ENCODE measurements around the gene GLIS1. TPM values are rescaled to one million over a fixed set of nuclear protein-coding genes. Genes with fewer than 3 reads are reported as not detected.

GLIS1 gene
- total and polyA plus RNA-seq, 2 experiments from 2014 or later: 0.13 to 1.3 TPM

- no peak overlapping the region for H2AFZ ChIP-seq
- no peaks in the 10 kb centered on the region for H4K20me1 ChIP-seq (ENCODE audit: insufficient read depth, poor library complexity, severe bottlenecking)
- no peaks in the 10 kb centered on the region for H3K79me2 ChIP-seq
- no peak overlapping the region for H3K4me3 ChIP-seq
- H3K9me3 ChIP-seq (ENCODE audit: low read depth): no peaks in the 10 kb centered on the region
- no peaks in the 10 kb centered on the region for H3K9me2 ChIP-seq (replicated peaks; ENCODE audit: insufficient read depth)
- no peak for TF ChIP-seq CTCF (IDR thresholded peaks at IDR 0.05; ENCODE audit: poor library complexity)
- TF ChIP-seq EZH2phosphoT487 (IDR thresholded peaks at IDR 0.05; ENCODE audit: low read depth, severe bottlenecking, unreplicated experiment): no peak
- no peak for TF ChIP-seq EZH2 (IDR thresholded peaks at IDR 0.05; ENCODE audit: borderline replicate concordance)
- no peaks in the 10 kb centered on the region for H3K36me3 ChIP-seq (replicated peaks; ENCODE audit: insufficient read depth, low read depth)
- DNase-seq (ENCODE audit: low spot score): no peak
- peaks cover 21% of the 10 kb centered on the region for H3K4me1 ChIP-seq (ENCODE audit: insufficient read depth)
- peak overlapping the region; percentile 52 for H3K27ac ChIP-seq
- H3K4me2 ChIP-seq: no peak overlapping the region
- H3K27me3 ChIP-seq: no peaks in the 10 kb centered on the region
- WGBS (ENCODE audit: low lambda C conversion rate, missing lambda C conversion rate): 58% methylated on average over 19 of the region's 19 CpGs
These were observed 226.8 kb downstream of the GLIS1 start for GRCh38 chr1:53511933-53512806.

GRCh38 chr1:53511323-53511932 is 227.5 kb downstream of the GLIS1 start:
- Histone ChIP-seq H3K27me3 (no peaks in the 10 kb centered on the region), H3K9me3 (ENCODE audit: low read depth) (no peaks in the 10 kb centered on the region), H3K79me2 (no peaks in the 10 kb centered on the region), H3K4me2 (no peak overlapping the region), H3K9me2 (replicated peaks; ENCODE audit: insufficient read depth) (no peaks in the 10 kb centered on the region), H2AFZ (no peak overlapping the region), H4K20me1 (ENCODE audit: insufficient read depth, poor library complexity, severe bottlenecking) (no peaks in the 10 kb centered on the region), H3K27ac (no peak overlapping the region), H3K4me1 (ENCODE audit: insufficient read depth) (peaks cover 21% of the 10 kb centered on the region), H3K4me3 (no peak overlapping the region), H3K36me3 (replicated peaks; ENCODE audit: insufficient read depth, low read depth) (no peaks in the 10 kb centered on the region)
- TF ChIP-seq CTCF (IDR thresholded peaks at IDR 0.05; ENCODE audit: poor library complexity) (no peak), EZH2 (IDR thresholded peaks at IDR 0.05; ENCODE audit: borderline replicate concordance) (no peak), EZH2phosphoT487 (IDR thresholded peaks at IDR 0.05; ENCODE audit: low read depth, severe bottlenecking, unreplicated experiment) (no peak)
- no peak for DNase-seq (ENCODE audit: low spot score)
- WGBS (ENCODE audit: low lambda C conversion rate, missing lambda C conversion rate): 78% methylated on average over 13 of the region's 13 CpGs

GRCh38 chr1:53510215-53510614 is 228.7 kb downstream of the GLIS1 start:
- H3K4me3 ChIP-seq: no peak overlapping the region
- DNase-seq (ENCODE audit: low spot score): no peak
- H3K4me2 ChIP-seq: no peak overlapping the region
- H3K27ac ChIP-seq: no peak overlapping the region
- H4K20me1 ChIP-seq (ENCODE audit: insufficient read depth, poor library complexity, severe bottlenecking): no peaks in the 10 kb centered on the region
- peaks cover 21% of the 10 kb centered on the region for H3K4me1 ChIP-seq (ENCODE audit: insufficient read depth)
- no peak for TF ChIP-seq EZH2phosphoT487 (IDR thresholded peaks at IDR 0.05; ENCODE audit: low read depth, severe bottlenecking, unreplicated experiment)
- no peak for TF ChIP-seq EZH2 (IDR thresholded peaks at IDR 0.05; ENCODE audit: borderline replicate concordance)
- TF ChIP-seq CTCF (IDR thresholded peaks at IDR 0.05; ENCODE audit: poor library complexity): no peak
- no peaks in the 10 kb centered on the region for H3K9me2 ChIP-seq (replicated peaks; ENCODE audit: insufficient read depth)
- H3K79me2 ChIP-seq: no peaks in the 10 kb centered on the region
- WGBS (ENCODE audit: low lambda C conversion rate, missing lambda C conversion rate): 94% methylated on average over 7 of the region's 7 CpGs
- H3K9me3 ChIP-seq (ENCODE audit: low read depth): no peaks in the 10 kb centered on the region
- H3K36me3 ChIP-seq (replicated peaks; ENCODE audit: insufficient read depth, low read depth): no peaks in the 10 kb centered on the region
- H2AFZ ChIP-seq: no peak overlapping the region
- no peaks in the 10 kb centered on the region for H3K27me3 ChIP-seq
